ENCODE results near the gene TCEAL7.
"Not testable (repeated sequence)": the region's sequence is repeated elsewhere in the genome, so short reads cannot be mapped to it uniquely, and the experiment has no call there.

Gene TCEAL7

DNA sequence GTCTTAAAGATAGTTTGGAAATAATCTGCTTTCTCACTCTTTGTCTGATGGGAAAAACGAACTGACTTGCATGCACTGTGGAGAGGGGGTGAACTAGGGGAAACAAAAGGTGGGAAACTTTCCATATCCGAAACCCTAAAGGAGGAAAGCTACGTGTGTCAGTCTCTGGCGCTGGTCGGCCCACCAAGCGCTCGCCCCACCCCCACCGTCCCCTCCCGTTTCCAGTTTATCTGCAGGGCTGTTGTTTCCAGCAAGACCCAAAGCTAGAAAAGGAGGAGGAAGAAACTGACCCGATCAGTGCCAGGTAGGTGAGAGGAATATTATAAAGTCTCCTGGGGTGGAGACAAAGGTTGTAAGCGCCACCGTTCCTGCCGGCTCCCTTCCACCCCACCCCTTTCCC is 26.8 kb downstream of the TCEAL7 start:
- peak; percentile 14 for DNase-seq
- Histone ChIP-seq H3K4me1 (ENCODE audit: insufficient read depth, low read length) (peaks cover 14% of the 10 kb centered on the region), H2AFZ (ENCODE audit: low read depth, low read length) (peak overlapping the region; percentile 93), H3K4me2 (ENCODE audit: insufficient read depth, low read length) (peak overlapping the region; percentile 77), H3K9me3 (ENCODE audit: insufficient read depth, low read length, severe bottlenecking) (no peaks in the 10 kb centered on the region), H3K27me3 (ENCODE audit: insufficient read depth, low read length, poor library complexity) (no peaks in the 10 kb centered on the region), H3K4me3 (ENCODE audit: low read depth in 1 of 2, low read length in 2 of 2) (peak overlapping the region; percentile 55 to 91), H3K27ac (ENCODE audit: low read length) (peak overlapping the region; percentile 73), H3K36me3 (ENCODE audit: insufficient read depth, low read length) (0 out of 2 replicates have a peak, but pooled peaks cover 5% of the 10 kb centered on the region), H3K79me2 (ENCODE audit: insufficient read depth, low read length) (peaks cover 4% of the 10 kb centered on the region; the same call in 1 of the 2 replicates), H4K20me1 (ENCODE audit: insufficient read depth, low read length) (no peaks in the 10 kb centered on the region), H3K9ac (ENCODE audit: low read depth, low read length) (peak overlapping the region; percentile 69)
- TF ChIP-seq CTCF (IDR thresholded peaks at IDR 0.05; ENCODE audit: borderline replicate concordance, extremely low read depth, low read length, poor library complexity, severe bottlenecking), result no peak
- TF ChIP-seq EZH2 (IDR thresholded peaks at IDR 0.05; ENCODE audit: borderline replicate concordance, low read depth, low read length, severe bottlenecking), result no peak
- peak; percentile 69 for ATAC-seq (ENCODE audit: insufficient read depth, low read depth)

GRCh38 chrX:103357871-103358270 is 27.8 kb downstream of the TCEAL7 start:
- DNase-seq (no peak), ATAC-seq (ENCODE audit: insufficient read depth, low read depth) (no peak)
- Histone ChIP-seq H3K9me3 (ENCODE audit: insufficient read depth, low read length, severe bottlenecking) (no peaks in the 10 kb centered on the region), H3K27ac (ENCODE audit: low read length) (no peak overlapping the region), H3K9ac (ENCODE audit: low read depth, low read length) (peak overlapping the region; percentile 69; the same call in 1 of the 2 replicates), H2AFZ (ENCODE audit: low read depth, low read length) (no peak overlapping the region), H3K4me2 (ENCODE audit: insufficient read depth, low read length) (no peak overlapping the region), H3K36me3 (ENCODE audit: insufficient read depth, low read length) (0 out of 2 replicates have a peak, but pooled peaks cover 5% of the 10 kb centered on the region), H4K20me1 (ENCODE audit: insufficient read depth, low read length) (no peaks in the 10 kb centered on the region), H3K27me3 (ENCODE audit: insufficient read depth, low read length, poor library complexity) (no peaks in the 10 kb centered on the region), H3K4me3 (ENCODE audit: low read depth in 1 of 2, low read length in 2 of 2) (no peak overlapping the region), H3K4me1 (ENCODE audit: insufficient read depth, low read length) (peaks cover 14% of the 10 kb centered on the region), H3K79me2 (ENCODE audit: insufficient read depth, low read length) (peaks cover 4% of the 10 kb centered on the region; the same call in 1 of the 2 replicates)
- no peak for TF ChIP-seq CTCF (IDR thresholded peaks at IDR 0.05; ENCODE audit: borderline replicate concordance, extremely low read depth, low read length, poor library complexity, severe bottlenecking)
- TF ChIP-seq EZH2 (IDR thresholded peaks at IDR 0.05; ENCODE audit: borderline replicate concordance, low read depth, low read length, severe bottlenecking), result no peak

DNA sequence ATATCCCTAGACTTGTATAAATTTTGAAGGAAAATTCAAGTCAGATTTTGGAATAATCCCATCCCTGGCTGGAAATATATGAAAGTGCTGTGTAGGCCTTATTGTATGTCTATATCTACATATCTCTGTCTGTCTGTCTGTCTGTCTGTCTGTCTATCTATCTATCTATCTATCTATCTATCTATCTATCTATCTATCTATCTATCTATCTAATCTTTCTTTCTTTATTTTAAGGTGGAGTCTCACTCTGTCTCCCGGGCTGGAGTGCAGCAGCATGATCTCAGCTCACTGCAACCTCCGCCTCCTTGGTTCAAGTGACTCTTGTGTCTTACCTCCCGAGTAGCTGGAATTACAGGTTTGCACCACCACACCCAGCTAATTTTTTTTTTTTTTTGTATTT is 29.6 kb downstream of the TCEAL7 start:
- not testable (repeated sequence) for H3K4me3 ChIP-seq (ENCODE audit: low read depth in 1 of 2, low read length in 2 of 2); H3K27ac ChIP-seq (ENCODE audit: low read length); H3K79me2 ChIP-seq (ENCODE audit: insufficient read depth, low read length); H3K36me3 ChIP-seq (ENCODE audit: insufficient read depth, low read length); H4K20me1 ChIP-seq (ENCODE audit: insufficient read depth, low read length); ATAC-seq (ENCODE audit: insufficient read depth, low read depth); H3K9ac ChIP-seq (ENCODE audit: low read depth, low read length); DNase-seq; H3K9me3 ChIP-seq (ENCODE audit: insufficient read depth, low read length, severe bottlenecking); H3K27me3 ChIP-seq (ENCODE audit: insufficient read depth, low read length, poor library complexity); H3K4me2 ChIP-seq (ENCODE audit: insufficient read depth, low read length); H2AFZ ChIP-seq (ENCODE audit: low read depth, low read length)
- H3K4me1 ChIP-seq (ENCODE audit: insufficient read depth, low read length), result peaks cover 14% of the 10 kb centered on the region

DNA sequence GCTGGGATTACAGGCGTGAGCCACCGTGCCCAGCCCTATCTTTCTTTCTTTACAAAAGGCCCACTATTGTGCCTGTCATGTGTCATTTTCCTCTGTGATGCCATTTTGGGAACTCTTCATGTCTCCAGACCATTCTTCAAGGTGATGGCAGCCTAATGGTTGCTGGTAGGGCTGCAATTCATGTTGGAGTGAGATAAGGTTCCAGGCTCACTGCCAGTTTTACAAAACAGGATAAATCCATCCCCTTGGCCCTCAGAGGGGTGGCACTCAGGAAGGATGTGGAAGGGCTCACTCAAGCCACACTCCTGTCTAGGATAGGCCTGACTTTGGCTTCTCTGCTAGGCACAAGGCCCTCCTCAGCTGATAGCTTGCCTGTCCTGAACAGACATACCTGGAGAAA is 30.1 kb downstream of the TCEAL7 start:
- Histone ChIP-seq H4K20me1 (ENCODE audit: insufficient read depth, low read length) (no peaks in the 10 kb centered on the region), H3K27ac (ENCODE audit: low read length) (no peak overlapping the region), H3K9me3 (ENCODE audit: insufficient read depth, low read length, severe bottlenecking) (no peaks in the 10 kb centered on the region), H3K79me2 (ENCODE audit: insufficient read depth, low read length) (peaks cover 4% of the 10 kb centered on the region; the same call in 1 of the 2 replicates), H3K9ac (ENCODE audit: low read depth, low read length) (no peak overlapping the region), H3K4me3 (ENCODE audit: low read depth in 1 of 2, low read length in 2 of 2) (no peak overlapping the region), H3K4me2 (ENCODE audit: insufficient read depth, low read length) (no peak overlapping the region), H2AFZ (ENCODE audit: low read depth, low read length) (no peak overlapping the region), H3K4me1 (ENCODE audit: insufficient read depth, low read length) (peaks cover 14% of the 10 kb centered on the region), H3K36me3 (ENCODE audit: insufficient read depth, low read length) (0 out of 2 replicates have a peak, but pooled peaks cover 5% of the 10 kb centered on the region), H3K27me3 (ENCODE audit: insufficient read depth, low read length, poor library complexity) (no peaks in the 10 kb centered on the region)
- no peak for TF ChIP-seq CTCF (IDR thresholded peaks at IDR 0.05; ENCODE audit: borderline replicate concordance, extremely low read depth, low read length, poor library complexity, severe bottlenecking)
- TF ChIP-seq EZH2 (IDR thresholded peaks at IDR 0.05; ENCODE audit: borderline replicate concordance, low read depth, low read length, severe bottlenecking), result no peak
- ATAC-seq (ENCODE audit: insufficient read depth, low read depth) (no peak), DNase-seq (no peak)
